ENCODE measurements around the gene ZNRF2.
"Not testable (repeated sequence)": the region's sequence is repeated elsewhere in the genome, so short reads cannot be mapped to it uniquely, and the experiment has no call there.

Gene ZNRF2

GRCh38 chr7:30292416-30293038 is 8.1 kb downstream of the ZNRF2 start:
- not testable (repeated sequence) for DNase-seq

- not testable (repeated sequence) for DNase-seq
These were observed 11.9 kb downstream of the ZNRF2 start for GRCh38 chr7:30296304-30296703.

- not testable (repeated sequence) for DNase-seq
These were observed 13.1 kb downstream of the ZNRF2 start for GRCh38 chr7:30297499-30297898.

- DNase-seq, result not testable (repeated sequence)
These were observed 14.0 kb downstream of the ZNRF2 start for GRCh38 chr7:30298409-30298808.

- no peak for DNase-seq
These were observed 17.4 kb downstream of the ZNRF2 start for GRCh38 chr7:30301751-30302150.

- no peak for DNase-seq
These were observed 18.4 kb downstream of the ZNRF2 start for GRCh38 chr7:30302656-30303311.

GRCh38 chr7:30303312-30304039 is 19.1 kb downstream of the ZNRF2 start:
- DNase-seq, result no peak

- DNase-seq, result no peak
These were observed 19.9 kb downstream of the ZNRF2 start for GRCh38 chr7:30304177-30304884.

GRCh38 chr7:30306976-30307375 is 22.6 kb downstream of the ZNRF2 start:
- DNase-seq, result peak; percentile 27

- no peak for DNase-seq
These were observed 24.0 kb downstream of the ZNRF2 start for GRCh38 chr7:30308389-30308788.

GRCh38 chr7:30309302-30309701 is 24.9 kb downstream of the ZNRF2 start:
- DNase-seq, result no peak

GRCh38 chr7:30309842-30310435 is 25.5 kb downstream of the ZNRF2 start:
- DNase-seq, result no peak

GRCh38 chr7:30310674-30311362 is 26.4 kb downstream of the ZNRF2 start:
- no peak for DNase-seq

GRCh38 chr7:30312178-30312577 is 27.8 kb downstream of the ZNRF2 start:
- DNase-seq, result no peak

GRCh38 chr7:30313348-30313747 is 29.0 kb downstream of the ZNRF2 start:
- DNase-seq, result no peak

- DNase-seq, result no peak
These were observed 29.4 kb downstream of the ZNRF2 start for GRCh38 chr7:30313793-30314192.

- DNase-seq, result no peak
These were observed 31.2 kb downstream of the ZNRF2 start for GRCh38 chr7:30315589-30315988.

- no peak for DNase-seq
These were observed 36.0 kb downstream of the ZNRF2 start for GRCh38 chr7:30320392-30320791.

GRCh38 chr7:30321089-30321881 is 36.9 kb downstream of the ZNRF2 start:
- DNase-seq, result no peak

- DNase-seq, result peak; percentile 53
These were observed 37.4 kb downstream of the ZNRF2 start for GRCh38 chr7:30321882-30322192.

- DNase-seq, result peak; percentile 62
These were observed 38.0 kb downstream of the ZNRF2 start for GRCh38 chr7:30322271-30323005.

Data from CD4-positive, alpha-beta T cell treated with Interleukin-17A for 1 hour (primary cell).